Right atrium auricular region (tissue), 2 donors: ENCODE results near the gene TNF. TPM values are rescaled to one million over a fixed set of nuclear protein-coding genes. Genes with fewer than 3 reads are reported as not detected.
A peak's percentile ranks its signal among the peaks of the same experiment; 100 is the strongest.

Source experiments
- DNase-seq: peaks from one replicate; pipeline ENCODE4 v3.0.0-alpha.2; 2019; ENCODE audit warnings: low spot score
- H3K27ac ChIP-seq, 2 donors: fragments of 200-600 bp; sonication (generic); 1 replicate in 1 of 2; 2 replicates in 1 of 2; pipeline ENCODE4 v1.5.1; 2016 to 2019
- H3K27me3 ChIP-seq, 2 donors: fragments of 200-600 bp; sonication (generic); one replicate each; pipeline versions ENCODE4 v1.5.1 to v1.6.0; 2017 to 2019
- H3K36me3 ChIP-seq: fragments of 200-600 bp; sonication (generic); one replicate; pipeline ENCODE4 v1.5.1; 2016
- H3K4me1 ChIP-seq, 2 donors: fragments of 200-600 bp; sonication (generic); one replicate each; pipeline versions ENCODE4 v1.5.1 to v1.6.0; 2017 to 2019
- H3K4me3 ChIP-seq, 2 donors: fragments of 200-600 bp; sonication (generic); 1 replicate in 1 of 2; 2 replicates in 1 of 2; pipeline ENCODE4 v1.5.1; 2017 to 2019; ENCODE audit warnings: mild to moderate bottlenecking in 1 of 2, moderate library complexity in 1 of 2
- H3K9me3 ChIP-seq, 2 donors: fragments of 200-600 bp; sonication (generic); one replicate each; pipeline ENCODE4 v1.5.1; 2019
- CTCF ChIP-seq, 2 donors: fragments of 200-600 bp; sonication (generic); IDR thresholded peaks; one replicate each; pipeline ENCODE4 v1.5.1; 2019; ENCODE audit warnings: antibody characterized with exemption in 2 of 2
- total RNA-seq, 2 donors: library from RNA; depleted of rRNA; stranded (reverse); fragments of >200 nt; gene quantifications; one replicate each; pipeline ENCODE4 v1.1.0, GENCODE V29; 2016

Gene TNF
- total RNA-seq, 2 donors from 2014 or later = 0.51 TPM; not detected in 1

- Histone ChIP-seq H3K4me1 (no peaks in the 10 kb centered on the region), H3K4me3 (no peak overlapping the region), H3K27me3 (no peaks in the 10 kb centered on the region), H3K27ac (no peak overlapping the region), H3K9me3 (no peaks in the 10 kb centered on the region), H3K36me3 (no peaks in the 10 kb centered on the region)
- DNase-seq = no peak
- TF ChIP-seq CTCF (IDR thresholded peaks at IDR 0.05) = no peak
Measured at GRCh38 chr6:31614075-31614619, 38.8 kb downstream of the TNF start.

GRCh38 chr6:31614684-31615578 lies 39.6 kb downstream of the TNF start, which contains the start of gene AIF1:
Gene AIF1 (plus strand): TSS chr6:31615234. CDS start chr6:31615330, 96 bp downstream.
- DNase-seq = no peak
- Histone ChIP-seq H3K36me3 (no peaks in the 10 kb centered on the region), H3K27ac (peak within 1 kb of the TSS in 1 of 2 donors; percentile 40), H3K27me3 (no peaks in the 10 kb centered on the region), H3K4me3 (peak within 1 kb of the TSS in 1 of 2 donors; percentile 22), H3K9me3 (no peaks in the 10 kb centered on the region), H3K4me1 (no peaks in the 10 kb centered on the region)
- no peak for TF ChIP-seq CTCF (IDR thresholded peaks at IDR 0.05)

- TF ChIP-seq CTCF (IDR thresholded peaks at IDR 0.05) = no peak
- Histone ChIP-seq H3K27ac (peak overlapping the region in 1 of 2 donors; percentile 40), H3K27me3 (no peaks in the 10 kb centered on the region), H3K9me3 (no peaks in the 10 kb centered on the region), H3K4me3 (peak overlapping the region in 1 of 2 donors; percentile 22), H3K36me3 (no peaks in the 10 kb centered on the region), H3K4me1 (no peaks in the 10 kb centered on the region)
- no peak for DNase-seq
Measured at GRCh38 chr6:31615748-31616147, 40.4 kb downstream of the TNF start.

GRCh38 chr6:31617010-31617409 lies 41.6 kb downstream of the TNF start:
- H3K4me3 ChIP-seq = no peak overlapping the region
- H3K4me1 ChIP-seq = peaks cover 0 to 8% of the 10 kb centered on the region in 2 donors
- H3K27ac ChIP-seq = no peak overlapping the region
- no peak for TF ChIP-seq CTCF (IDR thresholded peaks at IDR 0.05)
- DNase-seq = no peak
- no peaks in the 10 kb centered on the region for H3K36me3 ChIP-seq
- H3K27me3 ChIP-seq = no peaks in the 10 kb centered on the region
- no peaks in the 10 kb centered on the region for H3K9me3 ChIP-seq

GRCh38 chr6:31619805-31620585 lies 44.6 kb downstream of the TNF start:
- no peaks in the 10 kb centered on the region for H3K27me3 ChIP-seq
- peak overlapping the region; percentile 63 to 81 for H3K4me3 ChIP-seq
- H3K4me1 ChIP-seq = peaks cover 0 to 18% of the 10 kb centered on the region in 2 donors
- TF ChIP-seq CTCF (IDR thresholded peaks at IDR 0.05) = no peak
- DNase-seq = peak; percentile 98
- H3K36me3 ChIP-seq = peaks cover 18% of the 10 kb centered on the region
- no peaks in the 10 kb centered on the region for H3K9me3 ChIP-seq
- peak overlapping the region; percentile 93 to 99 for H3K27ac ChIP-seq
